K562 (cell line): ENCODE results near the gene BRMS1. TPM values are rescaled to one million over a fixed set of nuclear protein-coding genes. Genes with fewer than 3 reads are reported as not detected.

Experiments used
- ATAC-seq: fragments of 200-7000 bp; cut with Tn5 transposase; 3 replicates; pipeline ENCODE4 v1.9.1; 2020; ENCODE audit warnings: moderate library complexity
- BruUV-seq: library from RNA; stranded (reverse); fragments of 400-500 nt; replicated peaks from 2 replicates; lab custom pipeline; 2021; lab: Mats Ljungman, UMichigan
- CTCF ChIA-PET: fragments of 300-600 bp; formaldehyde crosslinking; extraction: SDS; loops from one replicate; lab custom pipeline; 2021; ENCODE audit warnings: low intra/inter-chr PET ratio; lab: Yijun Ruan, JAX
- POLR2A ChIA-PET: fragments of 300-600, 350-650 bp; sonication (Branson Sonifier 250); formaldehyde crosslinking; extraction: SDS; loops from one replicate; lab custom pipeline; 2021; ENCODE audit warnings: antibody characterized with exemption, inconsistent platforms; lab: Yijun Ruan, JAX
- DNase-seq, 4 experiments: peaks; one replicate each; pipeline versions ENCODE4 v3.0.0 to v3.0.0-alpha.2; 2011 to 2018; ENCODE audit warnings: low spot score in 3 of 4, mixed read lengths in 3 of 4; ENCODE audit errors: extremely low read depth in 1 of 4
- FAIRE-seq: peaks from 2 replicates; lab custom pipeline; 2011; peaks lifted over from hg19 to GRCh38; lab: Jason Lieb, UNC
- H2AFZ ChIP-seq: 2 replicates; pipeline ENCODE4 v1.6.0; 2011; ENCODE audit warnings: low read depth, low read length, control low read depth, inconsistent platforms
- H3K27ac ChIP-seq: fragments of 200-600 bp; 3 replicates; pipeline ENCODE4 v1.8.0; 2011; ENCODE audit warnings: low read depth, mild to moderate bottlenecking, control low read depth, inconsistent platforms, low read length, moderate library complexity, mixed read lengths; ENCODE audit errors: extremely low read depth
- H3K27me3 ChIP-seq, 2 experiments: fragments of 300-600 bp in 1 of 2; 2 replicates in 1 of 2; 3 replicates in 1 of 2; pipeline versions ENCODE4 v1.6.0 to v1.8.0; 2011; ENCODE audit warnings: inconsistent platforms in 2 of 2, low read length in 2 of 2, mild to moderate bottlenecking in 1 of 2, mixed read lengths in 1 of 2, moderate library complexity in 1 of 2; ENCODE audit not compliant: control insufficient read depth in 2 of 2, insufficient read depth in 2 of 2
- H3K36me3 ChIP-seq: fragments of 300-600 bp; 3 replicates; pipeline ENCODE4 v1.8.0; 2011; ENCODE audit warnings: mild to moderate bottlenecking, low read length, inconsistent platforms; ENCODE audit not compliant: control insufficient read depth, insufficient read depth
- H3K4me1 ChIP-seq, 2 experiments: fragments of 200-600 bp in 1 of 2; replicated peaks in 1 of 2; 2 replicates in 1 of 2; 3 replicates in 1 of 2; pipeline versions ENCODE4 v1.5.1 to v1.8.0; 2011; ENCODE audit warnings: inconsistent platforms in 2 of 2, low read length in 2 of 2, mild to moderate bottlenecking in 1 of 2, mixed read lengths in 1 of 2, moderate library complexity in 1 of 2; ENCODE audit not compliant: control insufficient read depth in 2 of 2, insufficient read depth in 2 of 2
- H3K4me2 ChIP-seq: 2 replicates; pipeline ENCODE4 v1.6.1; 2011; ENCODE audit warnings: low read length, control low read depth, inconsistent platforms, mixed read lengths; ENCODE audit not compliant: insufficient read depth
- H3K4me3 ChIP-seq: fragments of 200-600 bp; sonication (generic), shearing (Covaris generic); 2 replicates; pipeline ENCODE4 v1.5.1; 2016; ENCODE audit warnings: control low read depth, inconsistent platforms
- H3K79me2 ChIP-seq: fragments of 200-600 bp; 3 replicates; pipeline ENCODE4 v1.8.0; 2011; ENCODE audit warnings: low read length, inconsistent platforms; ENCODE audit not compliant: control insufficient read depth, insufficient read depth
- H3K9ac ChIP-seq, 2 experiments: 2 replicates each; pipeline versions ENCODE4 v1.6.0 to v1.6.1; 2011; ENCODE audit warnings: low read depth in 2 of 2, low read length in 2 of 2, control low read depth in 1 of 2, inconsistent platforms in 1 of 2, mild to moderate bottlenecking in 1 of 2, mixed read lengths in 1 of 2; ENCODE audit not compliant: insufficient read depth in 1 of 2
- H3K9me1 ChIP-seq: one replicate; pipeline ENCODE4 v1.6.0; 2011; ENCODE audit warnings: inconsistent platforms, mild to moderate bottlenecking, low read length, moderate library complexity; ENCODE audit not compliant: control insufficient read depth, insufficient read depth
- H3K9me3 ChIP-seq: replicated peaks from 2 replicates; pipeline ENCODE4 v1.5.1; 2011; ENCODE audit warnings: low read depth, low read length, inconsistent platforms; ENCODE audit not compliant: control insufficient read depth, insufficient read depth
- H4K20me1 ChIP-seq: replicated peaks from 2 replicates; pipeline ENCODE4 v1.6.1; 2011; ENCODE audit warnings: low read length, inconsistent platforms, mixed read lengths; ENCODE audit not compliant: control insufficient read depth, insufficient read depth
- ADNP ChIP-seq: fragments of 200-800 bp; sonication (Bioruptor generic); IDR thresholded peaks from 2 replicates; pipeline ENCODE4 v1.6.1; 2016; ENCODE audit warnings: missing genetic modification characterization, missing compliant biosample characterization
- CEBPB ChIP-seq: fragments of 450-650 bp; IDR thresholded peaks from 2 replicates; pipeline ENCODE4 v1.6.1; 2016; ENCODE audit warnings: missing genetic modification characterization, missing compliant biosample characterization
- EHMT2 ChIP-seq: fragments of 450-650 bp; IDR thresholded peaks from 2 replicates; pipeline ENCODE4 v1.6.1; 2018; ENCODE audit warnings: antibody characterized with exemption
- GABPB1 ChIP-seq: sonication (generic); formaldehyde crosslinking; IDR thresholded peaks from 2 replicates; pipeline ENCODE4 v1.8.0; 2022; ENCODE audit warnings: mild to moderate bottlenecking, missing genetic modification reagents
- MAFF ChIP-seq: IDR thresholded peaks from 2 replicates; pipeline ENCODE4 v1.6.1; 2012; ENCODE audit warnings: low read length, improper control_type of control experiment
- MTA2 ChIP-seq: fragments of 450-650 bp; IDR thresholded peaks from 2 replicates; pipeline ENCODE4 v1.6.1; 2016; ENCODE audit warnings: low read depth
- NCOA6 ChIP-seq: fragments of 450-650 bp; IDR thresholded peaks from 2 replicates; pipeline ENCODE4 v1.6.1; 2017; ENCODE audit warnings: mild to moderate bottlenecking
- NR2C2 ChIP-seq, 2 experiments: fragments of 200-800 bp in 1 of 2; sonication (Bioruptor generic) in 1 of 2; sonication (generic) in 1 of 2; formaldehyde crosslinking in 1 of 2; IDR thresholded peaks; 2 replicates each; pipeline versions ENCODE4 v1.6.1 to v1.8.0; 2016 to 2022; ENCODE audit warnings: mild to moderate bottlenecking in 1 of 2, missing compliant biosample characterization in 1 of 2, missing genetic modification characterization in 1 of 2, missing genetic modification reagents in 1 of 2
- RBBP5 ChIP-seq: fragments of 200-600 bp; sonication (generic); IDR thresholded peaks from 2 replicates; pipeline ENCODE4 v1.6.1; 2012; ENCODE audit warnings: borderline replicate concordance, mild to moderate bottlenecking, low read length, control low read depth, inconsistent platforms; ENCODE audit not compliant: insufficient read depth, poor library complexity, severe bottlenecking
- SMARCB1 ChIP-seq: IDR thresholded peaks from 2 replicates; pipeline ENCODE4 v1.6.1; 2011; ENCODE audit warnings: improper control_type of control experiment, low read depth; ENCODE audit not compliant: insufficient read length
- TBP ChIP-seq: optimal IDR thresholded peaks from 2 replicates; pipeline ENCODE3; 2011; ENCODE audit warnings: low read depth, low read length, improper control_type of control experiment
- TSHZ1 ChIP-seq: fragments of 250-450 bp; sonication (Bioruptor Pico); IDR thresholded peaks from 2 replicates; pipeline ENCODE4 v1.4.0; 2020; ENCODE audit warnings: mild to moderate bottlenecking, moderate library complexity
- XRCC3 ChIP-seq: fragments of 450-650 bp; IDR thresholded peaks from 2 replicates; pipeline ENCODE4 v1.6.1; 2017; ENCODE audit warnings: mild to moderate bottlenecking, moderate library complexity
- YY1 ChIP-seq, 3 experiments: IDR thresholded peaks; 2 replicates each; pipeline ENCODE4 v1.6.1; 2011; ENCODE audit warnings: low read length in 2 of 3, mild to moderate bottlenecking in 2 of 3, moderate library complexity in 2 of 3, borderline replicate concordance in 1 of 3, control low read depth in 1 of 3, low read depth in 1 of 3; ENCODE audit not compliant: insufficient read depth in 3 of 3, insufficient replicate concordance in 2 of 3, control insufficient read depth in 1 of 3, insufficient read length in 1 of 3; ENCODE audit errors: extremely low read depth in 1 of 3
- ZBTB17 ChIP-seq: fragments of 450-650 bp; formaldehyde crosslinking; IDR thresholded peaks from 2 replicates; pipeline ENCODE4 v1.4.0; 2020; ENCODE audit warnings: mild to moderate bottlenecking
- ZBTB26 ChIP-seq: fragments of 450-650 bp; formaldehyde crosslinking; IDR thresholded peaks from 2 replicates; pipeline ENCODE4 v1.4.0; 2022; ENCODE audit warnings: missing genetic modification characterization
- ZFX ChIP-seq: sonication (generic); formaldehyde crosslinking; IDR thresholded peaks from 2 replicates; pipeline ENCODE4 v1.8.0; 2022; ENCODE audit warnings: mild to moderate bottlenecking, missing genetic modification reagents, moderate library complexity
- whole genome bisulfite sequencing: fragments of 100-300 bp; shearing (Covaris generic); methylation state at CpG from one replicate; pipeline ENCODE4 v1.1.6; 2016; ENCODE audit warnings: low coverage, mixed read lengths; ENCODE audit not compliant: insufficient coverage; ENCODE audit errors: missing lambda C conversion rate; 5-methylcytosine and 5-hydroxymethylcytosine counted together
- in situ Hi-C: fragments of 300-500 bp; cut with MboI; formaldehyde crosslinking; loops from 4 replicates; pipeline ENCODE4 v1.15.0; 2018; ENCODE audit warnings: inconsistent platforms, mixed read lengths
- intact Hi-C: fragments of 100-400 bp; cut with micrococcal nuclease; formaldehyde crosslinking; loops from 2 replicates; pipeline ENCODE4 v1.14.2; 2022
- polyA plus RNA-seq, 8 experiments: library from polyadenylated mRNA; depleted of rRNA in 4 of 8; stranded (reverse) in 5 of 8; unstranded in 3 of 8; fragments of >200 nt; fragmentation: Nextera tagmentation in 2 of 8; fragmentation: Illumina TruSeq in 1 of 8; extraction: Ambion mirVana in 2 of 8; extraction: Trizol in 1 of 8; gene quantifications; 2 replicates each; pipeline versions ENCODE4 v1.2.1 to v1.2.3, GENCODE V29; 2011 to 2014; ENCODE audit warnings: inconsistent platforms in 1 of 8, missing spikeins in 1 of 8
- total RNA-seq, 7 experiments: library from RNA; depleted of rRNA in 6 of 7; stranded (reverse); fragments of >200 nt in 6 of 7; fragmentation: Illumina TruSeq in 2 of 7; extraction: Trizol in 2 of 7; gene quantifications; 2 replicates each; pipeline versions ENCODE4 v1.2.1 to v1.2.3, GENCODE V29; 2011 to 2021; ENCODE audit warnings: low replicate concordance in 1 of 7

The BRMS1 gene
- total and polyA plus RNA-seq, 9 of the 15 experiments (the other 6 are each of a cell fraction or from before 2014, with no cell fraction given) = 2.2 to 78.8 (median 33.4) TPM

- peak overlapping the region; percentile 65 for H3K27ac ChIP-seq
- no TSS peak for BruUV-seq
- in situ Hi-C loops = no loop called here
- TF ChIP-seq MTA2 = no peak
- no peak for TF ChIP-seq ZBTB26
- no peak for TF ChIP-seq XRCC3
- TF ChIP-seq EHMT2 = no peak
- TF ChIP-seq TBP = no peak
- no peak for TF ChIP-seq NCOA6
- 0 out of 2 replicates have a peak, but pooled peaks have one; percentile 1 for TF ChIP-seq ZBTB17 (CRISPR knock-in tag)
- TF ChIP-seq MAFF = no peak
- TF ChIP-seq SMARCB1 = no peak
- TF ChIP-seq ZFX (CRISPR knock-in tag) = peak; percentile 65
- TF ChIP-seq GABPB1 (CRISPR knock-in tag) = peak; percentile 12; the same call in 1 of the 2 replicates
- TF ChIP-seq ADNP = no peak
- TF ChIP-seq RBBP5 = no peak
- TF ChIP-seq CEBPB (tag) = no peak
- peak in 1 of 3 experiments; percentile 0 for TF ChIP-seq YY1 (IDR thresholded peaks at IDR 0.05; ENCODE audit: borderline replicate concordance in 1 of 3, control insufficient read depth in 1 of 3, extremely low read depth in 1 of 3, insufficient read depth in 3 of 3, insufficient read length in 1 of 3, insufficient replicate concordance in 2 of 3, low read depth in 1 of 3, low read length in 2 of 3)
- TF ChIP-seq TSHZ1 = no peak
- TF ChIP-seq NR2C2 (CRISPR knock-in tag; IDR thresholded peaks at IDR 0.05) = no peak
- peak; percentile 7; the same call in 1 of the 2 replicates for TF ChIP-seq NR2C2 (tag; IDR thresholded peaks at IDR 0.05)
Measured at GRCh38 chr11:66345316-66345649, 379 bp upstream of the BRMS1 start.

More at GRCh38 chr11:66345316-66345649, 379 bp upstream of the BRMS1 start:
- Histone ChIP-seq H3K79me2 (peaks cover 23% of the 10 kb centered on the region), H4K20me1 (no peaks in the 10 kb centered on the region), H3K9me1 (no peaks in the 10 kb centered on the region), H3K4me3 (peak overlapping the region; percentile 81), H3K36me3 (peaks cover 30% of the 10 kb centered on the region; the same call in 2 of the 3 replicates), H2AFZ (peak overlapping the region; percentile 89), H3K4me2 (peak overlapping the region; percentile 91), H3K9me3 (no peaks in the 10 kb centered on the region), H3K4me1 (peaks cover 19 to 37% of the 10 kb centered on the region in 2 experiments), H3K27me3 (no peaks in the 10 kb centered on the region), H3K9ac (peak overlapping the region; percentile 75 to 99)
- intact Hi-C loops = no loop called here
- no peak for DNase-seq
- CTCF ChIA-PET = no interaction called here
- ATAC-seq = peak; percentile 19
- no peak for FAIRE-seq
- 2% methylated on average over 6 of the region's 7 CpGs for WGBS
- POLR2A ChIA-PET = interaction anchor here (1.5 to 2.4 kb wide), 4 partner anchors 9 to 40 kb away, joined by 4 to 6 read pairs (median 6); partner anchors contain the start of genes RIN1 and SLC29A2
